Measurements from ENCODE around the gene FHL2.

Gene FHL2

GRCh38 chr2:105391058-105391627, 7.7 kb downstream of the FHL2 start:
- H3K4me3 ChIP-seq (replicated peaks; ENCODE audit: low read depth, low read length) = no peak overlapping the region
- DNase-seq (ENCODE audit: extremely low read depth, insufficient read length) = no peak
- no peak for TF ChIP-seq CTCF (IDR thresholded peaks at IDR 0.05; ENCODE audit: insufficient read depth, low read length, poor library complexity, severe bottlenecking)
- no peaks in the 10 kb centered on the region for H3K36me3 ChIP-seq (ENCODE audit: control insufficient read depth, insufficient read depth, low read length)
- no peaks in the 10 kb centered on the region; the same call in 1 of the 2 replicates for H3K27me3 ChIP-seq (replicated peaks; ENCODE audit: control insufficient read depth, insufficient read depth, low read length)

- no peak for TF ChIP-seq CTCF (IDR thresholded peaks at IDR 0.05; ENCODE audit: insufficient read depth, low read length, poor library complexity, severe bottlenecking)
- H3K27me3 ChIP-seq (replicated peaks; ENCODE audit: control insufficient read depth, insufficient read depth, low read length) = no peaks in the 10 kb centered on the region; the same call in 1 of the 2 replicates
- no peaks in the 10 kb centered on the region for H3K36me3 ChIP-seq (ENCODE audit: control insufficient read depth, insufficient read depth, low read length)
- no peak for DNase-seq (ENCODE audit: extremely low read depth, insufficient read length)
- no peak overlapping the region for H3K4me3 ChIP-seq (replicated peaks; ENCODE audit: low read depth, low read length)
Observed at GRCh38 chr2:105390454-105390853, 8.4 kb downstream of the FHL2 start.

GRCh38 chr2:105388971-105389381, 9.9 kb downstream of the FHL2 start:
- no peaks in the 10 kb centered on the region for H3K36me3 ChIP-seq (ENCODE audit: control insufficient read depth, insufficient read depth, low read length)
- no peak for DNase-seq (ENCODE audit: extremely low read depth, insufficient read length)
- H3K4me3 ChIP-seq (replicated peaks; ENCODE audit: low read depth, low read length) = no peak overlapping the region
- no peak for TF ChIP-seq CTCF (IDR thresholded peaks at IDR 0.05; ENCODE audit: insufficient read depth, low read length, poor library complexity, severe bottlenecking)
- H3K27me3 ChIP-seq (replicated peaks; ENCODE audit: control insufficient read depth, insufficient read depth, low read length) = no peaks in the 10 kb centered on the region; the same call in 1 of the 2 replicates

- Histone ChIP-seq H3K36me3 (ENCODE audit: control insufficient read depth, insufficient read depth, low read length) (no peaks in the 10 kb centered on the region), H3K4me3 (replicated peaks; ENCODE audit: low read depth, low read length) (no peak overlapping the region), H3K27me3 (replicated peaks; ENCODE audit: control insufficient read depth, insufficient read depth, low read length) (no peaks in the 10 kb centered on the region; the same call in 1 of the 2 replicates)
- TF ChIP-seq CTCF (IDR thresholded peaks at IDR 0.05; ENCODE audit: insufficient read depth, low read length, poor library complexity, severe bottlenecking) = no peak
- DNase-seq (ENCODE audit: extremely low read depth, insufficient read length) = no peak
Observed at GRCh38 chr2:105387225-105387624, 11.6 kb downstream of the FHL2 start.

- TF ChIP-seq CTCF (IDR thresholded peaks at IDR 0.05; ENCODE audit: insufficient read depth, low read length, poor library complexity, severe bottlenecking) = no peak
- no peaks in the 10 kb centered on the region for H3K36me3 ChIP-seq (ENCODE audit: control insufficient read depth, insufficient read depth, low read length)
Observed at GRCh38 chr2:105385731-105386540, 12.9 kb downstream of the FHL2 start.

More at GRCh38 chr2:105385731-105386540, 12.9 kb downstream of the FHL2 start:
- Histone ChIP-seq H3K27me3 (replicated peaks; ENCODE audit: control insufficient read depth, insufficient read depth, low read length) (no peaks in the 10 kb centered on the region; the same call in 1 of the 2 replicates), H3K4me3 (replicated peaks; ENCODE audit: low read depth, low read length) (no peak overlapping the region)
- DNase-seq (ENCODE audit: extremely low read depth, insufficient read length) = no peak
